ENCODE measurements around the gene PANX2. TPM values are rescaled to one million over a fixed set of nuclear protein-coding genes. Genes with fewer than 3 reads are reported as not detected.
A peak's percentile ranks its signal among the peaks of the same experiment; 100 is the strongest.

Gene PANX2
- total and polyA plus RNA-seq, 2 of the 4 experiments (the other 2 are of a cell fraction), result 0.18 to 1.7 TPM

DNA sequence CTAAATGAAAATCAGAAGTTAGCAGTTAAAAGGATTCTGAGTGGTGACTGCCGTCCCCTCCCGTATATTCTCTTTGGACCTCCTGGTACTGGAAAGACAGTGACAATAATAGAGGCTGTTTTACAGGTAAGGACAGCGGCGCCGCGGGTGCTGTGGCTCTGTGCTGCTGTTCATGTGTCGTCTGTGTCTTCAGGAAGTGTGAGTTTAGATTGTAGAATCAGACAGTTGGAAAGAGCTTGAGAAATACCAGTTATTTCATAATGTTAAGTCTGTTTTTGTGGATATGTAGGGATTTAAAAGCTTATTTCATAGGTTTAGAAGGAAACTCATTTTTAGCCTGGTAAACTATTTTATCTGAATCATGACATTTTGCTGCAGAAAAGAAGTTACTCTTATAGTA is 27.4 kb upstream of the PANX2 start:
- no peak overlapping the region for H4K8ac ChIP-seq (ENCODE audit: low read depth in 2 of 2, low read length in 2 of 2)
- H3K79me1 ChIP-seq (ENCODE audit: low read depth in 1 of 2, low read length in 2 of 2), result no peaks in the 10 kb centered on the region
- H3K9ac ChIP-seq (ENCODE audit: low read depth, low read length), result no peak overlapping the region; the same call in 1 of the 2 replicates
- TF ChIP-seq NFE2L2 (IDR thresholded peaks at IDR 0.05; ENCODE audit: low read depth, low read length) (no peak), RCOR1 (IDR thresholded peaks at IDR 0.05; ENCODE audit: insufficient replicate concordance, low read length) (no peak), CHD1 (IDR thresholded peaks at IDR 0.05; ENCODE audit: low read depth, low read length) (no peak), BHLHE40 (IDR thresholded peaks at IDR 0.05; ENCODE audit: low read depth, low read length) (no peak), RAD21 (IDR thresholded peaks at IDR 0.05; ENCODE audit: low read length) (no peak), SMC3 (IDR thresholded peaks at IDR 0.05; ENCODE audit: low read depth, low read length) (no peak), MAZ (IDR thresholded peaks at IDR 0.05; ENCODE audit: borderline replicate concordance, low read depth, low read length) (no peak), FOS (IDR thresholded peaks at IDR 0.05; ENCODE audit: low read depth, low read length) (no peak), RFX5 (IDR thresholded peaks at IDR 0.05; ENCODE audit: low read depth, low read length) (no peak), CEBPB (IDR thresholded peaks at IDR 0.05; ENCODE audit: low read depth, low read length) (no peak), MXI1 (IDR thresholded peaks at IDR 0.05; ENCODE audit: borderline replicate concordance, low read depth, low read length) (no peak), MAFK (IDR thresholded peaks at IDR 0.05; ENCODE audit: low read depth, low read length) (no peak), POLR2A (IDR thresholded peaks at IDR 0.05; ENCODE audit: low read depth, low read length) (no peak)
- TF ChIP-seq, protein P1, sequence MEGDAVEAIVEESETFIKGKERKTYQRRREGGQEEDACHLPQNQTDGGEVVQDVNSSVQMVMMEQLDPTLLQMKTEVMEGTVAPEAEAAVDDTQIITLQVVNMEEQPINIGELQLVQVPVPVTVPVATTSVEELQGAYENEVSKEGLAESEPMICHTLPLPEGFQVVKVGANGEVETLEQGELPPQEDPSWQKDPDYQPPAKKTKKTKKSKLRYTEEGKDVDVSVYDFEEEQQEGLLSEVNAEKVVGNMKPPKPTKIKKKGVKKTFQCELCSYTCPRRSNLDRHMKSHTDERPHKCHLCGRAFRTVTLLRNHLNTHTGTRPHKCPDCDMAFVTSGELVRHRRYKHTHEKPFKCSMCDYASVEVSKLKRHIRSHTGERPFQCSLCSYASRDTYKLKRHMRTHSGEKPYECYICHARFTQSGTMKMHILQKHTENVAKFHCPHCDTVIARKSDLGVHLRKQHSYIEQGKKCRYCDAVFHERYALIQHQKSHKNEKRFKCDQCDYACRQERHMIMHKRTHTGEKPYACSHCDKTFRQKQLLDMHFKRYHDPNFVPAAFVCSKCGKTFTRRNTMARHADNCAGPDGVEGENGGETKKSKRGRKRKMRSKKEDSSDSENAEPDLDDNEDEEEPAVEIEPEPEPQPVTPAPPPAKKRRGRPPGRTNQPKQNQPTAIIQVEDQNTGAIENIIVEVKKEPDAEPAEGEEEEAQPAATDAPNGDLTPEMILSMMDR (conservative IDR thresholded peaks at IDR 0.05; ENCODE audit: low read depth, low read length), result no peak
- TF ChIP-seq, protein P2, sequence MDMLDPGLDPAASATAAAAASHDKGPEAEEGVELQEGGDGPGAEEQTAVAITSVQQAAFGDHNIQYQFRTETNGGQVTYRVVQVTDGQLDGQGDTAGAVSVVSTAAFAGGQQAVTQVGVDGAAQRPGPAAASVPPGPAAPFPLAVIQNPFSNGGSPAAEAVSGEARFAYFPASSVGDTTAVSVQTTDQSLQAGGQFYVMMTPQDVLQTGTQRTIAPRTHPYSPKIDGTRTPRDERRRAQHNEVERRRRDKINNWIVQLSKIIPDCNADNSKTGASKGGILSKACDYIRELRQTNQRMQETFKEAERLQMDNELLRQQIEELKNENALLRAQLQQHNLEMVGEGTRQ (IDR thresholded peaks at IDR 0.05; ENCODE audit: low read depth, low read length), result no peak
- TF ChIP-seq, protein P3, sequence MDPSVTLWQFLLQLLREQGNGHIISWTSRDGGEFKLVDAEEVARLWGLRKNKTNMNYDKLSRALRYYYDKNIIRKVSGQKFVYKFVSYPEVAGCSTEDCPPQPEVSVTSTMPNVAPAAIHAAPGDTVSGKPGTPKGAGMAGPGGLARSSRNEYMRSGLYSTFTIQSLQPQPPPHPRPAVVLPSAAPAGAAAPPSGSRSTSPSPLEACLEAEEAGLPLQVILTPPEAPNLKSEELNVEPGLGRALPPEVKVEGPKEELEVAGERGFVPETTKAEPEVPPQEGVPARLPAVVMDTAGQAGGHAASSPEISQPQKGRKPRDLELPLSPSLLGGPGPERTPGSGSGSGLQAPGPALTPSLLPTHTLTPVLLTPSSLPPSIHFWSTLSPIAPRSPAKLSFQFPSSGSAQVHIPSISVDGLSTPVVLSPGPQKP (IDR thresholded peaks at IDR 0.05; ENCODE audit: borderline replicate concordance, low read depth, low read length), result no peak
- no peak overlapping the region for H3K23ac ChIP-seq (ENCODE audit: low read depth, low read length)
- POLR2A ChIA-PET (ENCODE audit: unreplicated experiment), result no interaction called here
- peaks cover 15% of the 10 kb centered on the region for H3K4me1 ChIP-seq (ENCODE audit: control insufficient read depth, insufficient read depth, low read length)
- H3K56ac ChIP-seq (ENCODE audit: extremely low read depth, insufficient read depth, low read length), result no peak overlapping the region
- peak overlapping the region; percentile 52; the same call in 1 of the 2 replicates for H3K27ac ChIP-seq (ENCODE audit: insufficient read depth, low read length)
- H2BK20ac ChIP-seq (ENCODE audit: low read depth, low read length), result no peak overlapping the region
- no peak overlapping the region for H2BK15ac ChIP-seq (ENCODE audit: low read depth, low read length)
- H2BK5ac ChIP-seq (ENCODE audit: low read depth, low read length, poor library complexity, severe bottlenecking), result no peak overlapping the region
- WGBS, 2 experiments (ENCODE audit: extremely low coverage in 2 of 2, insufficient read length in 1 of 2), result 85% methylated on average over 4 of the region's 7 CpGs; no CpG with 5 or more reads in 1 of the 2 experiments
- peaks cover 9% of the 10 kb centered on the region; the same call in 1 of the 2 replicates for H3K36me3 ChIP-seq (ENCODE audit: control insufficient read depth, insufficient read depth, low read length)
- DNase-seq, result no peak
- in situ Hi-C loops (cut with MboI; ENCODE audit: low sequenced_read_pairs), result no loop called here
- BruUV-seq (replicated peaks), result no TSS peak
- H3K4me2 ChIP-seq (ENCODE audit: low read depth, low read length), result no peak overlapping the region
- no peak overlapping the region for H3K4me3 ChIP-seq (ENCODE audit: insufficient read depth, low read depth, low read length)
- H2AK5ac ChIP-seq (ENCODE audit: low read depth, low read length), result no peak overlapping the region
- peaks cover 2% of the 10 kb centered on the region; the same call in 1 of the 2 replicates for H3K9me1 ChIP-seq (ENCODE audit: insufficient read depth, low read length)
- H2AK9ac ChIP-seq (replicated peaks; ENCODE audit: low read depth, low read length, poor library complexity), result no peak overlapping the region
- H3K14ac ChIP-seq (replicated peaks; ENCODE audit: low read depth, low read length), result no peak overlapping the region
- intact Hi-C loops (cut with micrococcal nuclease), result loop anchor here (5.0 kb wide), 1 partner anchor 56 kb away; the partner anchor contains the start of gene MLC1
- no peak overlapping the region for H3K4ac ChIP-seq (ENCODE audit: low read depth, low read length)
- dilution Hi-C loops (cut with HindIII; ENCODE audit: low sequenced_read_pairs, unreplicated experiment), result no loop called here
- H2AFZ ChIP-seq (replicated peaks; ENCODE audit: low read length, poor library complexity), result no peak overlapping the region
- H4K20me1 ChIP-seq (ENCODE audit: insufficient read depth, low read length), result peaks cover 11% of the 10 kb centered on the region
- CTCF ChIA-PET, result no interaction called here
- no peaks in the 10 kb centered on the region for H3K9me3 ChIP-seq (ENCODE audit: control insufficient read depth, insufficient read depth, low read length)
- ATAC-seq (ENCODE audit: low read depth), result no peak
- H3K27me3 ChIP-seq (ENCODE audit: control insufficient read depth, insufficient read depth, low read length), result peaks cover 4% of the 10 kb centered on the region
- no peak overlapping the region for H2BK120ac ChIP-seq (ENCODE audit: low read depth, low read length)
- no peak overlapping the region for H4K5ac ChIP-seq (ENCODE audit: low read depth, low read length)
- no peak overlapping the region for H4K91ac ChIP-seq (ENCODE audit: insufficient read depth, low read depth, low read length)
- no peak overlapping the region; the same call in 1 of the 2 replicates for H3K18ac ChIP-seq (ENCODE audit: low read depth, low read length)

All from IMR-90 (cell line).